Neural cell (in vitro differentiated cells): ENCODE measurements around the gene ZNF638. TPM values are rescaled to one million over a fixed set of nuclear protein-coding genes. Genes with fewer than 3 reads are reported as not detected.

Experiments used
- H2AFZ ChIP-seq: fragments of 200-600, 300-800 bp; sonication (generic), shearing (Covaris generic); 2 replicates; pipeline ENCODE4 v1.6.0; 2014; ENCODE audit warnings: low read depth, mild to moderate bottlenecking, antibody characterized with exemption, low read length, moderate library complexity
- H3F3A ChIP-seq: fragments of 200-600 bp; shearing (Covaris generic); 2 replicates; pipeline ENCODE4 v1.6.1; 2016; ENCODE audit warnings: mild to moderate bottlenecking, moderate library complexity, mixed read lengths, antibody characterized with exemption, low read length; ENCODE audit not compliant: insufficient read depth, poor library complexity, severe bottlenecking
- H3K27ac ChIP-seq: fragments of 200-600, 300-800 bp; sonication (generic), shearing (Covaris generic); 2 replicates; pipeline ENCODE4 v1.5.1; 2014; ENCODE audit warnings: mild to moderate bottlenecking, low read length, moderate library complexity
- H3K27me3 ChIP-seq: fragments of 300-800, 200-600 bp; sonication (generic), shearing (Covaris generic); 2 replicates; pipeline ENCODE4 v1.6.0; 2014; ENCODE audit warnings: mild to moderate bottlenecking, low read depth, low read length, moderate library complexity; ENCODE audit not compliant: insufficient read depth
- H3K36me3 ChIP-seq: fragments of 300-800, 200-600 bp; sonication (generic), shearing (Covaris generic); 2 replicates; pipeline ENCODE4 v1.5.1; 2014; ENCODE audit warnings: mild to moderate bottlenecking, antibody characterized with exemption, low read length, moderate library complexity; ENCODE audit not compliant: insufficient read depth
- H3K4me2 ChIP-seq: fragments of 300-800, 200-600 bp; sonication (generic), shearing (Covaris generic); 2 replicates; pipeline ENCODE4 v1.6.0; 2014; ENCODE audit warnings: mild to moderate bottlenecking, low read length
- H3K4me3 ChIP-seq: fragments of 300-800, 200-600 bp; sonication (generic), shearing (Covaris generic); 2 replicates; pipeline ENCODE4 v1.5.1; 2014; ENCODE audit warnings: mild to moderate bottlenecking, low read length, moderate library complexity
- H3K79me2 ChIP-seq: fragments of 200-600 bp; shearing (Covaris generic); replicated peaks from 2 replicates; pipeline ENCODE4 v1.6.0; 2014; ENCODE audit warnings: mild to moderate bottlenecking, low read length, moderate library complexity; ENCODE audit not compliant: insufficient read depth
- H3K9ac ChIP-seq: fragments of 300-800, 200-600 bp; sonication (generic), shearing (Covaris generic); 2 replicates; pipeline ENCODE4 v1.6.1; 2016; ENCODE audit warnings: mild to moderate bottlenecking, low read length, mixed read lengths
- H3K9me2 ChIP-seq: fragments of 200-600 bp; shearing (Covaris generic); 2 replicates; pipeline ENCODE4 v1.6.1; 2016; ENCODE audit warnings: mild to moderate bottlenecking, low read length, mixed read lengths; ENCODE audit not compliant: insufficient read depth
- H3K9me3 ChIP-seq: fragments of 200-600, 300-800 bp; sonication (generic), shearing (Covaris generic); 2 replicates; pipeline ENCODE4 v1.6.1; 2016; ENCODE audit warnings: mild to moderate bottlenecking, mixed run types, low read length, moderate library complexity, mixed read lengths
- H4K20me1 ChIP-seq: fragments of 200-600 bp; shearing (Covaris generic); 2 replicates; pipeline ENCODE4 v1.6.1; 2016; ENCODE audit warnings: mild to moderate bottlenecking, mixed run types; ENCODE audit not compliant: insufficient read depth
- CTCF ChIP-seq: fragments of 450-650 bp; IDR thresholded peaks from 2 replicates; pipeline ENCODE4 v1.5.1; 2014; ENCODE audit warnings: antibody characterized with exemption, mild to moderate bottlenecking, moderate library complexity; ENCODE audit not compliant: poor library complexity, severe bottlenecking
- EP300 ChIP-seq: fragments of 450-650 bp; conservative IDR thresholded peaks from 2 replicates; pipeline ENCODE4 v1.6.1; 2014; ENCODE audit warnings: antibody characterized with exemption, mild to moderate bottlenecking, moderate library complexity; ENCODE audit not compliant: poor library complexity, severe bottlenecking
- EZH2 ChIP-seq: fragments of 200-600, 300-800 bp; shearing (Covaris generic), sonication (generic); IDR thresholded peaks from 2 replicates; pipeline ENCODE4 v1.6.1; 2014; ENCODE audit warnings: antibody characterized with exemption, low read length, borderline replicate concordance, mild to moderate bottlenecking; ENCODE audit not compliant: insufficient read depth, poor library complexity, severe bottlenecking
- MXI1 ChIP-seq: fragments of 450-650 bp; conservative IDR thresholded peaks from 2 replicates; pipeline ENCODE4 v1.6.1; 2014; ENCODE audit warnings: antibody characterized with exemption, mild to moderate bottlenecking; ENCODE audit not compliant: poor library complexity, severe bottlenecking
- POLR2AphosphoS5 ChIP-seq: IDR thresholded peaks from 2 replicates; pipeline ENCODE4 v1.6.1; 2012
- RAD21 ChIP-seq: fragments of 450-650 bp; conservative IDR thresholded peaks from 2 replicates; pipeline ENCODE4 v1.6.1; 2014; ENCODE audit warnings: antibody characterized with exemption, mild to moderate bottlenecking, moderate library complexity
- REST ChIP-seq: IDR thresholded peaks from 2 replicates; pipeline ENCODE4 v1.6.1; 2012; ENCODE audit warnings: borderline replicate concordance
- SMC3 ChIP-seq: fragments of 450-650 bp; conservative IDR thresholded peaks from 2 replicates; pipeline ENCODE4 v1.6.1; 2014; ENCODE audit warnings: antibody characterized with exemption, mild to moderate bottlenecking, moderate library complexity; ENCODE audit not compliant: poor library complexity
- TAF1 ChIP-seq: IDR thresholded peaks from 2 replicates; pipeline ENCODE4 v1.6.1; 2012; ENCODE audit warnings: low read depth
- polyA plus RNA-seq: library from polyadenylated mRNA; depleted of rRNA; stranded (reverse); fragments of >200 nt; gene quantifications from 2 replicates; pipeline ENCODE4 v1.2.3, GENCODE V29; 2014

Gene ZNF638
- polyA plus RNA-seq, 1 donor from 2014 or later: 308 TPM

- Histone ChIP-seq H3F3A (no peaks in the 10 kb centered on the region), H3K9me2 (no peaks in the 10 kb centered on the region), H3K4me2 (no peak overlapping the region), H3K27me3 (no peaks in the 10 kb centered on the region), H3K27ac (no peak overlapping the region), H3K79me2 (no peaks in the 10 kb centered on the region), H4K20me1 (no peaks in the 10 kb centered on the region), H3K9me3 (no peaks in the 10 kb centered on the region), H3K4me3 (no peak overlapping the region), H2AFZ (no peak overlapping the region), H3K36me3 (peaks cover 8% of the 10 kb centered on the region), H3K9ac (no peak overlapping the region)
- no peak for TF ChIP-seq REST
- no peak for TF ChIP-seq EP300
- TF ChIP-seq TAF1: no peak
- TF ChIP-seq RAD21: no peak
- TF ChIP-seq MXI1: no peak
- TF ChIP-seq EZH2: no peak
- TF ChIP-seq POLR2AphosphoS5: no peak
- no peak for TF ChIP-seq CTCF
- TF ChIP-seq SMC3: no peak
Observed at GRCh38 chr2:71446505-71446904, 114.9 kb downstream of the ZNF638 start.

GRCh38 chr2:71449343-71449742 lies 117.8 kb downstream of the ZNF638 start:
- Histone ChIP-seq H3K4me2 (no peak overlapping the region), H3K36me3 (no peaks in the 10 kb centered on the region), H2AFZ (no peak overlapping the region), H3K9me3 (no peaks in the 10 kb centered on the region), H3K4me3 (no peak overlapping the region), H3K79me2 (no peaks in the 10 kb centered on the region), H3K27ac (no peak overlapping the region), H4K20me1 (no peaks in the 10 kb centered on the region), H3K9ac (no peak overlapping the region), H3F3A (no peaks in the 10 kb centered on the region), H3K27me3 (peaks cover 28% of the 10 kb centered on the region), H3K9me2 (no peaks in the 10 kb centered on the region)
- TF ChIP-seq MXI1 (no peak), CTCF (no peak), TAF1 (no peak), EZH2 (no peak), SMC3 (no peak), REST (no peak)
